HepG2 (cell line): Measurements from ENCODE around the gene IL17RA. TPM values are rescaled to one million over a fixed set of nuclear protein-coding genes. Genes with fewer than 3 reads are reported as not detected.

Experiments used
- ATAC-seq: fragments of 200-7000 bp; cut with Tn5 transposase; 3 replicates; pipeline ENCODE4 v1.9.1; 2020; ENCODE audit warnings: mild to moderate bottlenecking, moderate library complexity
- Bru-seq: library from RNA; stranded (reverse); fragments of 400-500 nt; gene quantifications from one replicate; lab custom pipeline; 2021; lab: Mats Ljungman, UMichigan
- BruChase-seq, 2 experiments: library from RNA; stranded (reverse); fragments of 400-500 nt; gene quantifications; one replicate each; lab custom pipeline; 2021; lab: Mats Ljungman, UMichigan
- BruUV-seq: library from RNA; stranded (reverse); fragments of 400-500 nt; replicated peaks from 2 replicates; lab custom pipeline; 2021; lab: Mats Ljungman, UMichigan
- CTCF ChIA-PET: fragments of 300-600 bp; formaldehyde crosslinking; extraction: SDS; loops from one replicate; lab custom pipeline; 2021; ENCODE audit warnings: low total read pairs, inconsistent platforms, low intra/inter-chr PET ratio; lab: Yijun Ruan, JAX
- POLR2A ChIA-PET: fragments of 350-600 bp; sonication (Branson Sonifier 250); formaldehyde crosslinking; loops from one replicate; lab custom pipeline; 2020; ENCODE audit warnings: antibody characterized with exemption, inconsistent platforms; lab: Yijun Ruan, JAX
- DNase-seq: peaks from one replicate; pipeline ENCODE4 v3.0.0-alpha.2; 2015; ENCODE audit warnings: low spot score
- FAIRE-seq: peaks from 3 replicates; lab custom pipeline; 2011; peaks lifted over from hg19 to GRCh38; lab: Jason Lieb, UNC
- H2AFZ ChIP-seq: one replicate; pipeline ENCODE4 v1.6.1; 2011; ENCODE audit warnings: low read length, inconsistent platforms
- H3K27ac ChIP-seq: fragments of 300-600 bp; 3 replicates; pipeline ENCODE4 v1.8.0; 2011; ENCODE audit warnings: mixed run types, mild to moderate bottlenecking, mixed read lengths, low read length, inconsistent platforms; ENCODE audit not compliant: insufficient read depth; ENCODE audit errors: extremely low read length
- H3K27me3 ChIP-seq, 2 experiments: fragments of 200-600 bp in 1 of 2; 2 replicates in 1 of 2; 3 replicates in 1 of 2; pipeline versions ENCODE4 v1.6.0 to v1.8.0; 2011; ENCODE audit warnings: low read length in 2 of 2, mild to moderate bottlenecking in 2 of 2, moderate library complexity in 2 of 2, inconsistent platforms in 1 of 2; ENCODE audit not compliant: insufficient read depth in 2 of 2, control insufficient read depth in 1 of 2
- H3K36me3 ChIP-seq, 2 experiments: fragments of 200-600 bp in 1 of 2; replicated peaks in 1 of 2; 2 replicates in 1 of 2; 3 replicates in 1 of 2; pipeline versions ENCODE4 v1.5.1 to v1.8.0; 2011; ENCODE audit warnings: low read length in 2 of 2, inconsistent platforms in 1 of 2; ENCODE audit not compliant: insufficient read depth in 2 of 2, control insufficient read depth in 1 of 2
- H3K4me1 ChIP-seq: 2 replicates; pipeline ENCODE4 v1.5.1; 2012; ENCODE audit warnings: low read length, inconsistent platforms; ENCODE audit not compliant: insufficient read depth
- H3K4me2 ChIP-seq: 2 replicates; pipeline ENCODE4 v1.6.0; 2011; ENCODE audit warnings: low read depth, low read length, inconsistent platforms
- H3K4me3 ChIP-seq, 3 experiments: fragments of 200-600 bp in 1 of 3; sonication (generic), shearing (Covaris generic) in 1 of 3; replicated peaks in 1 of 3; 2 replicates each; pipeline ENCODE4 v1.5.1; 2011 to 2016; ENCODE audit warnings: low read length in 3 of 3, inconsistent platforms in 2 of 3, low read depth in 2 of 3, mild to moderate bottlenecking in 2 of 3, control low read depth in 1 of 3, mixed read lengths in 1 of 3; ENCODE audit not compliant: insufficient read depth in 1 of 3
- H3K79me2 ChIP-seq: one replicate; pipeline ENCODE4 v1.6.1; 2011; ENCODE audit warnings: low read length, inconsistent platforms; ENCODE audit not compliant: insufficient read depth
- H3K9ac ChIP-seq: 2 replicates; pipeline ENCODE4 v1.6.0; 2011; ENCODE audit warnings: mild to moderate bottlenecking, low read depth, low read length, inconsistent platforms; ENCODE audit not compliant: insufficient read depth
- H3K9me3 ChIP-seq: 2 replicates; pipeline ENCODE4 v1.5.1; 2012; ENCODE audit warnings: mild to moderate bottlenecking, low read length
- H4K20me1 ChIP-seq: 2 replicates; pipeline ENCODE4 v1.6.0; 2011; ENCODE audit warnings: inconsistent platforms, mild to moderate bottlenecking, low read length, moderate library complexity; ENCODE audit not compliant: insufficient read depth
- DRAP1 ChIP-seq: IDR thresholded peaks from 2 replicates; pipeline ENCODE4 v1.6.1; 2016; ENCODE audit warnings: missing genetic modification reagents, missing compliant biosample characterization
- NBN ChIP-seq: fragments of 450-650 bp; conservative IDR thresholded peaks from 2 replicates; pipeline ENCODE4 v1.6.1; 2017
- ZFX ChIP-seq: sonication (generic); formaldehyde crosslinking; IDR thresholded peaks from 2 replicates; pipeline ENCODE4 v1.4.0; 2020; ENCODE audit warnings: mild to moderate bottlenecking, low read depth, missing genetic modification reagents, moderate library complexity
- ZNF589 ChIP-seq: sonication (generic); formaldehyde crosslinking; conservative IDR thresholded peaks from 2 replicates; pipeline ENCODE4 v1.8.0; 2022; ENCODE audit warnings: mild to moderate bottlenecking, moderate library complexity, missing genetic modification reagents
- WGBS: methylation state at CpG from one replicate; pipeline ENCODE4 v1.1.6; 2017; ENCODE audit warnings: low lambda C conversion rate; 5-methylcytosine and 5-hydroxymethylcytosine counted together
- in situ Hi-C: cut with HindIII; loops from 2 replicates; pipeline ENCODE4 v1.10.0; 2017; ENCODE audit warnings: low pct_unique_long_range_greater_than_20kb; ENCODE audit not compliant: extremely low pct_ligation_motif_present
- intact Hi-C: fragments of 100-400 bp; cut with micrococcal nuclease; formaldehyde crosslinking; loops from one replicate; pipeline ENCODE4 v1.10.0; 2022; ENCODE audit not compliant: unreplicated experiment
- long read RNA-seq, 2 experiments: library from RNA in 1 of 2; library from polyadenylated mRNA in 1 of 2; stranded (forward) in 1 of 2; unstranded in 1 of 2; transcript quantifications; one replicate each; pipeline ENCODE4 v2.0.0, GENCODE V29; 2019 to 2022
- polyA minus RNA-seq, 3 experiments: library from RNA; depleted of rRNA, polyadenylated mRNA; stranded (reverse); fragments of >200 nt; gene quantifications; 2 replicates each; pipeline ENCODE4 v1.2.3, GENCODE V29; 2011; ENCODE audit warnings: low replicate concordance in 1 of 3
- polyA plus RNA-seq, 8 experiments: library from polyadenylated mRNA; depleted of rRNA in 3 of 8; stranded (reverse) in 7 of 8; unstranded in 1 of 8; fragments of >200 nt; fragmentation: Illumina TruSeq in 4 of 8; extraction: Trizol in 4 of 8; gene quantifications; 2 replicates each; pipeline versions ENCODE4 v1.2.1 to v1.2.3, GENCODE V29; 2011 to 2016; ENCODE audit warnings: low read depth in 4 of 8, missing spikeins in 1 of 8, mixed read lengths in 1 of 8; ENCODE audit not compliant: insufficient read depth in 1 of 8
- total RNA-seq, 5 experiments: library from RNA; depleted of rRNA; stranded (reverse); fragments of >200 nt; fragmentation: Illumina TruSeq; extraction: Trizol; gene quantifications; 2 replicates each; pipeline ENCODE4 v1.2.3, GENCODE V29; 2016; ENCODE audit warnings: low read depth in 1 of 5
- TF ChIP-seq, protein P1 (sequence below): sonication (generic); formaldehyde crosslinking; IDR thresholded peaks from 2 replicates; pipeline ENCODE4 v1.5.0; 2020; ENCODE audit warnings: mild to moderate bottlenecking, missing genetic modification reagents
- TF ChIP-seq, protein P2 (sequence below): sonication (generic); formaldehyde crosslinking; IDR thresholded peaks from 2 replicates; pipeline ENCODE4 v1.8.0; 2022; ENCODE audit warnings: mild to moderate bottlenecking, missing genetic modification reagents, borderline replicate concordance
- TF ChIP-seq, protein P3 (sequence below): sonication (generic); formaldehyde crosslinking; IDR thresholded peaks from 2 replicates; pipeline ENCODE4 v1.8.1; 2023; ENCODE audit warnings: missing genetic modification reagents, inconsistent platforms, borderline replicate concordance

The IL17RA gene, protein sequence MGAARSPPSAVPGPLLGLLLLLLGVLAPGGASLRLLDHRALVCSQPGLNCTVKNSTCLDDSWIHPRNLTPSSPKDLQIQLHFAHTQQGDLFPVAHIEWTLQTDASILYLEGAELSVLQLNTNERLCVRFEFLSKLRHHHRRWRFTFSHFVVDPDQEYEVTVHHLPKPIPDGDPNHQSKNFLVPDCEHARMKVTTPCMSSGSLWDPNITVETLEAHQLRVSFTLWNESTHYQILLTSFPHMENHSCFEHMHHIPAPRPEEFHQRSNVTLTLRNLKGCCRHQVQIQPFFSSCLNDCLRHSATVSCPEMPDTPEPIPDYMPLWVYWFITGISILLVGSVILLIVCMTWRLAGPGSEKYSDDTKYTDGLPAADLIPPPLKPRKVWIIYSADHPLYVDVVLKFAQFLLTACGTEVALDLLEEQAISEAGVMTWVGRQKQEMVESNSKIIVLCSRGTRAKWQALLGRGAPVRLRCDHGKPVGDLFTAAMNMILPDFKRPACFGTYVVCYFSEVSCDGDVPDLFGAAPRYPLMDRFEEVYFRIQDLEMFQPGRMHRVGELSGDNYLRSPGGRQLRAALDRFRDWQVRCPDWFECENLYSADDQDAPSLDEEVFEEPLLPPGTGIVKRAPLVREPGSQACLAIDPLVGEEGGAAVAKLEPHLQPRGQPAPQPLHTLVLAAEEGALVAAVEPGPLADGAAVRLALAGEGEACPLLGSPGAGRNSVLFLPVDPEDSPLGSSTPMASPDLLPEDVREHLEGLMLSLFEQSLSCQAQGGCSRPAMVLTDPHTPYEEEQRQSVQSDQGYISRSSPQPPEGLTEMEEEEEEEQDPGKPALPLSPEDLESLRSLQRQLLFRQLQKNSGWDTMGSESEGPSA
- total RNA-seq (2016; rRNA removed; fragmentation: Illumina TruSeq; extraction: Trizol): 1.5 and 2.5 TPM in 2 replicates
- 0.61 and 0.62 TPM in 2 replicates for total RNA-seq (2016; cell fraction: cytosol; rRNA removed; fragmentation: Illumina TruSeq; extraction: Trizol; ENCODE audit: low read depth)
- total RNA-seq (2016; cell fraction: insoluble cytoplasmic fraction; rRNA removed; fragmentation: Illumina TruSeq; extraction: Trizol): 0.95 and 3.2 TPM in 2 replicates
- 0.38 and 0.68 TPM in 2 replicates for total RNA-seq (2016; cell fraction: membrane; rRNA removed; fragmentation: Illumina TruSeq; extraction: Trizol)
- total RNA-seq (2016; cell fraction: nucleus; rRNA removed; fragmentation: Illumina TruSeq; extraction: Trizol): 2.4 and 2.5 TPM in 2 replicates
- 8.2 and 8.4 TPM in 2 replicates for polyA plus RNA-seq (2011; rRNA removed)
- polyA plus RNA-seq (2011; cell fraction: cytosol; rRNA removed): 5.2 TPM in 2 replicates
- polyA plus RNA-seq (2011; cell fraction: nucleus; rRNA removed): 8.5 and 8.8 TPM in 2 replicates
- 3.0 and 4.2 TPM in 2 replicates for polyA plus RNA-seq (2012)
- 0.52 and 0.53 TPM in 2 replicates for polyA plus RNA-seq (2016; cell fraction: cytosol; fragmentation: Illumina TruSeq; extraction: Trizol; ENCODE audit: low read depth)
- polyA plus RNA-seq (2016; cell fraction: insoluble cytoplasmic fraction; fragmentation: Illumina TruSeq; extraction: Trizol; ENCODE audit: low read depth): 2.4 and 2.6 TPM in 2 replicates
- polyA plus RNA-seq (2016; cell fraction: membrane; fragmentation: Illumina TruSeq; extraction: Trizol; ENCODE audit: low read depth): 0.46 and 0.87 TPM in 2 replicates
- polyA plus RNA-seq (2016; cell fraction: nucleus; fragmentation: Illumina TruSeq; extraction: Trizol; ENCODE audit: insufficient read depth, low read depth): 5.9 TPM in 2 replicates
- 9.0 and 12.5 TPM in 2 replicates for polyA minus RNA-seq (2011; rRNA and poly(A)+ RNA removed; ENCODE audit: low replicate concordance)
- 1.4 and 3.1 TPM in 2 replicates for polyA minus RNA-seq (2011; cell fraction: cytosol; rRNA and poly(A)+ RNA removed)
- polyA minus RNA-seq (2011; cell fraction: nucleus; rRNA and poly(A)+ RNA removed): 3.6 and 6.1 TPM in 2 replicates
- Bru-seq, nascent RNA: percentile 55 among the genes with signal in this experiment
- BruChase-seq, experiment 1, labeled RNA remaining after a 6-hour chase: percentile 57 among the genes with signal in this experiment
- BruChase-seq, experiment 2, labeled RNA remaining after a 2-hour chase: percentile 53 among the genes with signal in this experiment
- long read RNA-seq, experiment 1, full-length matches to known transcripts: 4 of 8 reads
- long read RNA-seq, experiment 1, partial matches to known transcripts: 2 of 8 reads
- long read RNA-seq, experiment 1, other reads (novel, unspliced or antisense): 2 of 8 reads
- long read RNA-seq, experiment 2, full-length matches to known transcripts: 1 of 49 reads
- long read RNA-seq, experiment 2, partial matches to known transcripts: 13 of 49 reads
- long read RNA-seq, experiment 2, other reads (novel, unspliced or antisense): 35 of 49 reads

DNA sequence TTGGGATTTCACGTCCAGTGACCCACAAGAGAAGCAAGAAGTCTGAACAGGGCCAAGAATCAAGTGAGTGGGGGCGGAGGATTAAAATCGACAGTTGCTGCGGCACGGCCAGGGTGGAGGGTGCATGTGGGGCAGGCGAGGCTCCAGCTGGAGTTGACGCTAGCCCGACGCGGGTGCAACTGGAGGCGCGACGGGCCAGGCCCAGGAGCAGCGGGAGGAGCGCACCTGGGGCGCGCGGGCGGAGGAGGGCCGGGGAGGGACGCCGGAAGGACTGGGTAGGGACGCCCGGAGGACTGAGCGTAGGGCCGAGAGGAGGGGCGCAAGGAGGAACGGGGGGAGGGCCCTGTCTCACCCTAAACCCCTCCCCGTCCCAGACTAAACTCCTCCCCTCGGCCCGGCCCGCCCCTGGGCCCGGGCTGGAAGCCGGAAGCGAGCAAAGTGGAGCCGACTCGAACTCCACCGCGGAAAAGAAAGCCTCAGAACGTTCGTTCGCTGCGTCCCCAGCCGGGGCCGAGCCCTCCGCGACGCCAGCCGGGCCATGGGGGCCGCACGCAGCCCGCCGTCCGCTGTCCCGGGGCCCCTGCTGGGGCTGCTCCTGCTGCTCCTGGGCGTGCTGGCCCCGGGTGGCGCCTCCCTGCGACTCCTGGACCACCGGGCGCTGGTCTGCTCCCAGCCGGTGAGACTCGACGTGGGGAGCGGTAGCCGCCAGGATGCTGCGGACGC is at the start of gene IL17RA:
IL17RA (plus strand) TSS at position 447 of the 723 bp plus-strand sequence; CDS start at position 539, 92 bp downstream.
- Histone ChIP-seq H3K4me2 (peak within 1 kb of the TSS; percentile 96), H2AFZ (no peak within 1 kb of the TSS), H3K9me3 (no peaks in the 10 kb centered on the region), H3K4me1 (peaks cover 21% of the 10 kb centered on the region; the same call in 1 of the 2 replicates), H3K27ac (peak within 1 kb of the TSS; percentile 57), H3K9ac (peak within 1 kb of the TSS; percentile 86), H3K36me3 (no peaks in the 10 kb centered on the region), H3K27me3 (no peaks in the 10 kb centered on the region), H3K4me3 (peak within 1 kb of the TSS; percentile 77 to 88 (median 84)), H4K20me1 (no peaks in the 10 kb centered on the region), H3K79me2 (no peaks in the 10 kb centered on the region)
- POLR2A ChIA-PET: interaction anchor here (0.9 to 1.0 kb wide), 2 partner anchors 10 to 87 kb away, joined by 3 to 4 read pairs; no protein-coding TSS in a partner anchor
- 1% methylated on average over 18 of the region's 68 CpGs for WGBS
- ATAC-seq (peak; percentile 99), FAIRE-seq (peak; percentile 74), DNase-seq (peak; percentile 74)
- CTCF ChIA-PET: no interaction called here
- in situ Hi-C loops: no loop called here
- intact Hi-C loops: no loop called here
- no TSS peak for BruUV-seq
- TF ChIP-seq ZFX (peak; percentile 92), DRAP1 (CRISPR knock-in tag) (0 out of 2 replicates have a peak, but pooled peaks have one; percentile 14), NBN (no peak), ZNF589 (no peak)
- TF ChIP-seq, protein P1, sequence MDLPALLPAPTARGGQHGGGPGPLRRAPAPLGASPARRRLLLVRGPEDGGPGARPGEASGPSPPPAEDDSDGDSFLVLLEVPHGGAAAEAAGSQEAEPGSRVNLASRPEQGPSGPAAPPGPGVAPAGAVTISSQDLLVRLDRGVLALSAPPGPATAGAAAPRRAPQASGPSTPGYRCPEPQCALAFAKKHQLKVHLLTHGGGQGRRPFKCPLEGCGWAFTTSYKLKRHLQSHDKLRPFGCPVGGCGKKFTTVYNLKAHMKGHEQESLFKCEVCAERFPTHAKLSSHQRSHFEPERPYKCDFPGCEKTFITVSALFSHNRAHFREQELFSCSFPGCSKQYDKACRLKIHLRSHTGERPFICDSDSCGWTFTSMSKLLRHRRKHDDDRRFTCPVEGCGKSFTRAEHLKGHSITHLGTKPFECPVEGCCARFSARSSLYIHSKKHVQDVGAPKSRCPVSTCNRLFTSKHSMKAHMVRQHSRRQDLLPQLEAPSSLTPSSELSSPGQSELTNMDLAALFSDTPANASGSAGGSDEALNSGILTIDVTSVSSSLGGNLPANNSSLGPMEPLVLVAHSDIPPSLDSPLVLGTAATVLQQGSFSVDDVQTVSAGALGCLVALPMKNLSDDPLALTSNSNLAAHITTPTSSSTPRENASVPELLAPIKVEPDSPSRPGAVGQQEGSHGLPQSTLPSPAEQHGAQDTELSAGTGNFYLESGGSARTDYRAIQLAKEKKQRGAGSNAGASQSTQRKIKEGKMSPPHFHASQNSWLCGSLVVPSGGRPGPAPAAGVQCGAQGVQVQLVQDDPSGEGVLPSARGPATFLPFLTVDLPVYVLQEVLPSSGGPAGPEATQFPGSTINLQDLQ (CRISPR knock-in tag): 0 out of 2 replicates have a peak, but pooled peaks have one; percentile 45
- TF ChIP-seq, protein P2, sequence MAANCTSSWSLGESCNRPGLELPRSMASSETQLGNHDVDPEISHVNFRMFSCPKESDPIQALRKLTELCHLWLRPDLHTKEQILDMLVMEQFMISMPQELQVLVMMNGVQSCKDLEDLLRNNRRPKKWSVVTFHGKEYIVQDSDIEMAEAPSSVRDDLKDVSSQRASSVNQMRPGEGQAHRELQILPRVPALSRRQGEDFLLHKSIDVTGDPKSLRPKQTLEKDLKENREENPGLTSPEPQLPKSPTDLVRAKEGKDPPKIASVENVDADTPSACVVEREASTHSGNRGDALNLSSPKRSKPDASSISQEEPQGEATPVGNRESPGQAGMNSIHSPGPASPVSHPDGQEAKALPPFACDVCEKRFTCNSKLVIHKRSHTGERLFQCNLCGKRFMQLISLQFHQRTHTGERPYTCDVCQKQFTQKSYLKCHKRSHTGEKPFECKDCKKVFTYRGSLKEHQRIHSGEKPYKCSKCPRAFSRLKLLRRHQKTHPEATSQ (CRISPR knock-in tag): no peak
- TF ChIP-seq, protein P3, sequence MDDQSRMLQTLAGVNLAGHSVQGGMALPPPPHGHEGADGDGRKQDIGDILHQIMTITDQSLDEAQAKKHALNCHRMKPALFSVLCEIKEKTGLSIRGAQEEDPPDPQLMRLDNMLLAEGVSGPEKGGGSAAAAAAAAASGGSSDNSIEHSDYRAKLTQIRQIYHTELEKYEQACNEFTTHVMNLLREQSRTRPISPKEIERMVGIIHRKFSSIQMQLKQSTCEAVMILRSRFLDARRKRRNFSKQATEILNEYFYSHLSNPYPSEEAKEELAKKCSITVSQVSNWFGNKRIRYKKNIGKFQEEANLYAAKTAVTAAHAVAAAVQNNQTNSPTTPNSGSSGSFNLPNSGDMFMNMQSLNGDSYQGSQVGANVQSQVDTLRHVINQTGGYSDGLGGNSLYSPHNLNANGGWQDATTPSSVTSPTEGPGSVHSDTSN (CRISPR knock-in tag): no peak
